Measurements from ENCODE around the gene MLKL. TPM values are rescaled to one million over a fixed set of nuclear protein-coding genes. Genes with fewer than 3 reads are reported as not detected.

MLKL gene
- total and polyA plus RNA-seq, 2 of the 13 experiments (the other 11 are each of a cell fraction or from before 2014, with no cell fraction given) = 6.4 to 10.7 TPM

- TF ChIP-seq ZNF773 (CRISPR knock-in tag; IDR thresholded peaks at IDR 0.05; ENCODE audit: borderline replicate concordance) (0 out of 2 replicates have a peak, but pooled peaks have one; percentile 76), ZFX (CRISPR knock-in tag; IDR thresholded peaks at IDR 0.05; ENCODE audit: low read depth) (peak; percentile 97), PHF5A (CRISPR knock-in tag; IDR thresholded peaks at IDR 0.05; ENCODE audit: low read depth, unreplicated experiment) (no peak), ZSCAN21 (CRISPR knock-in tag; IDR thresholded peaks at IDR 0.05; ENCODE audit: borderline replicate concordance) (peak; percentile 88), ZHX1 (CRISPR knock-in tag; IDR thresholded peaks at IDR 0.05; ENCODE audit: low read depth) (peak; percentile 17; the same call in 1 of the 2 replicates), ARID5B (CRISPR knock-in tag; IDR thresholded peaks at IDR 0.05) (peak; percentile 59), ZNF343 (CRISPR knock-in tag; IDR thresholded peaks at IDR 0.05) (0 out of 2 replicates have a peak, but pooled peaks have one; percentile 64), CHCHD3 (CRISPR knock-in tag; IDR thresholded peaks at IDR 0.05) (peak; percentile 80; the same call in 1 of the 2 replicates), ZZZ3 (CRISPR knock-in tag; IDR thresholded peaks at IDR 0.05; ENCODE audit: borderline replicate concordance) (peak; percentile 89; the same call in 1 of the 2 replicates), GTF3A (CRISPR knock-in tag; conservative IDR thresholded peaks at IDR 0.05) (no peak; the same call in 1 of the 2 replicates), TP53 (CRISPR knock-in tag; conservative IDR thresholded peaks at IDR 0.05) (0 out of 2 replicates have a peak, but pooled peaks have one; percentile 57), BCL6 (CRISPR knock-in tag; IDR thresholded peaks at IDR 0.05) (peak; percentile 51), STAG1 (CRISPR knock-in tag; IDR thresholded peaks at IDR 0.05) (peak; percentile 13; the same call in 1 of the 2 replicates), ZNF749 (CRISPR knock-in tag; IDR thresholded peaks at IDR 0.05; ENCODE audit: borderline replicate concordance) (peak; percentile 91; the same call in 1 of the 2 replicates), POLR2G (IDR thresholded peaks at IDR 0.05; ENCODE audit: low read depth, low read length) (peak; percentile 91), ZNF614 (CRISPR knock-in tag; IDR thresholded peaks at IDR 0.05; ENCODE audit: borderline replicate concordance) (peak; percentile 71; the same call in 1 of the 2 replicates), LCORL (IDR thresholded peaks at IDR 0.05) (0 out of 2 replicates have a peak, but pooled peaks have one; percentile 37), LCORL (CRISPR knock-in tag; IDR thresholded peaks at IDR 0.05) (no peak), IRF2 (CRISPR knock-in tag; IDR thresholded peaks at IDR 0.05) (peak; percentile 66; the same call in 1 of the 2 replicates), CBX2 (IDR thresholded peaks at IDR 0.05; ENCODE audit: low read depth, low read length) (no peak), CBX2 (CRISPR knock-in tag; IDR thresholded peaks at IDR 0.05; ENCODE audit: low read depth) (no peak), ZNF777 (CRISPR knock-in tag; IDR thresholded peaks at IDR 0.05) (peak; percentile 38; the same call in 1 of the 2 replicates), ELF1 (CRISPR knock-in tag; IDR thresholded peaks at IDR 0.05) (peak; percentile 96)
Observed at GRCh38 chr16:74666425-74667254, 34.0 kb downstream of the MLKL start, which contains the start of gene RFWD3 (continued).

Data from HepG2 (cell line).